Activated B cell treated with CpG ODN at 0.5 μM for 24 hours (primary cell): Measurements from ENCODE around the gene NLRP5. TPM values are rescaled to one million over a fixed set of nuclear protein-coding genes. Genes with fewer than 3 reads are reported as not detected.

Source experiments
- ATAC-seq: fragments of 200-7000 bp; cut with Tn5 transposase; one replicate; pipeline ENCODE4 v1.10.0; 2021; ENCODE audit warnings: low read depth, mild to moderate bottlenecking, moderate library complexity
- CTCF ChIA-PET: fragments of 350-600 bp; sonication (Branson Sonifier 250); formaldehyde crosslinking; loops from one replicate; lab custom pipeline; 2021; ENCODE audit warnings: antibody characterized with exemption; lab: Charles Lee
- POLR2A ChIA-PET: fragments of 350-600 bp; sonication (Branson Sonifier 250); formaldehyde crosslinking; loops from one replicate; lab custom pipeline; 2021; ENCODE audit warnings: antibody characterized with exemption; lab: Charles Lee
- DNase-seq: peaks from one replicate; pipeline ENCODE4 v3.0.0; 2022
- H3K27ac Mint-ChIP-seq: one replicate; pipeline ENCODE4 v1.8.0; 2020; ENCODE audit warnings: mixed read lengths
- H3K27me3 Mint-ChIP-seq: one replicate; pipeline ENCODE4 v1.8.0; 2021; ENCODE audit warnings: mixed read lengths
- H3K36me3 Mint-ChIP-seq: one replicate; pipeline ENCODE4 v1.8.0; 2021; ENCODE audit warnings: low read depth, mixed read lengths
- H3K4me1 Mint-ChIP-seq: one replicate; pipeline ENCODE4 v1.8.0; 2021; ENCODE audit warnings: mixed read lengths
- H3K4me3 Mint-ChIP-seq: one replicate; pipeline ENCODE4 v1.8.0; 2020; ENCODE audit warnings: mild to moderate bottlenecking, mixed read lengths
- H3K9me3 Mint-ChIP-seq: one replicate; pipeline ENCODE4 v1.8.0; 2020; ENCODE audit warnings: mixed read lengths
- CTCF ChIP-seq: fragments of 200-600 bp; IDR thresholded peaks from one replicate; pipeline ENCODE4 v1.8.0; 2022; ENCODE audit warnings: antibody characterized with exemption, mild to moderate bottlenecking
- intact Hi-C: fragments of 100-400 bp; cut with micrococcal nuclease; formaldehyde crosslinking; loops from one replicate; pipeline ENCODE4 v1.15.1; 2024
- total RNA-seq: library from RNA; stranded (reverse); gene quantifications from 2 replicates; pipeline ENCODE4 v1.2.3, GENCODE V29; 2022

Gene NLRP5
- total RNA-seq, 1 donor from 2014 or later, result not detected

- Mint-ChIP-seq H3K9me3 (no peaks in the 10 kb centered on the region), H3K4me1 (peaks cover 17% of the 10 kb centered on the region), H3K36me3 (peaks cover 18% of the 10 kb centered on the region), H3K4me3 (no peak overlapping the region), H3K27me3 (no peaks in the 10 kb centered on the region), H3K27ac (no peak overlapping the region)
- POLR2A ChIA-PET, result interaction anchor here (1.3 kb wide), 1 partner anchor 36 kb away, joined by 4 read pairs; the partner anchor contains the start of gene ZNF787
- DNase-seq, result no peak
- ATAC-seq, result no peak
- TF ChIP-seq CTCF, result no peak
- intact Hi-C loops, result no loop called here
- CTCF ChIA-PET, result interaction anchor here (1.5 kb wide), 1 partner anchor 87 kb away, joined by 5 read pairs; no protein-coding TSS in a partner anchor
Observed at GRCh38 chr19:56084835-56085536, 98.4 kb downstream of the NLRP5 start.

- ChIA-PET CTCF (interaction anchor here (1.5 kb wide), 1 partner anchor 86 kb away, joined by 5 read pairs; no protein-coding TSS in a partner anchor), POLR2A (interaction anchor here (1.3 kb wide), 1 partner anchor 35 kb away, joined by 4 read pairs; the partner anchor contains the start of gene ZNF787)
- Mint-ChIP-seq H3K9me3 (no peaks in the 10 kb centered on the region), H3K27me3 (no peaks in the 10 kb centered on the region), H3K36me3 (peaks cover 25% of the 10 kb centered on the region), H3K27ac (no peak overlapping the region), H3K4me3 (no peak overlapping the region), H3K4me1 (peaks cover 16% of the 10 kb centered on the region)
- ATAC-seq (no peak), DNase-seq (no peak)
- intact Hi-C loops, result no loop called here
- TF ChIP-seq CTCF, result no peak
Observed at GRCh38 chr19:56085571-56086275, 99.1 kb downstream of the NLRP5 start.

- Mint-ChIP-seq H3K4me3 (no peak overlapping the region), H3K27me3 (no peaks in the 10 kb centered on the region), H3K27ac (no peak overlapping the region), H3K36me3 (peaks cover 33% of the 10 kb centered on the region), H3K9me3 (no peaks in the 10 kb centered on the region), H3K4me1 (peaks cover 5% of the 10 kb centered on the region)
- CTCF ChIA-PET, result no interaction called here
- ATAC-seq (no peak), DNase-seq (no peak)
- no peak for TF ChIP-seq CTCF
- intact Hi-C loops, result no loop called here
- POLR2A ChIA-PET, result no interaction called here
Observed at GRCh38 chr19:56086671-56087430, 100.3 kb downstream of the NLRP5 start.

GRCh38 chr19:56087647-56088496 lies 101.3 kb downstream of the NLRP5 start:
- no peak for ATAC-seq
- Mint-ChIP-seq H3K4me1 (peaks cover 1% of the 10 kb centered on the region), H3K4me3 (no peak overlapping the region), H3K27ac (no peak overlapping the region), H3K36me3 (peaks cover 40% of the 10 kb centered on the region), H3K9me3 (no peaks in the 10 kb centered on the region), H3K27me3 (no peaks in the 10 kb centered on the region)
- intact Hi-C loops, result no loop called here
- CTCF ChIA-PET, result no interaction called here
- POLR2A ChIA-PET, result no interaction called here
- no peak for DNase-seq
- no peak for TF ChIP-seq CTCF
